Cardiac septum (tissue), 1 donor: Measurements from ENCODE around the gene PCED1B. TPM values are rescaled to one million over a fixed set of nuclear protein-coding genes. Genes with fewer than 3 reads are reported as not detected.

ENCODE experiments used
- DNase-seq: peaks from one replicate; pipeline ENCODE4 v3.0.0-alpha.2; 2020; ENCODE audit warnings: low spot score
- intact Hi-C: fragments of 100-400 bp; cut with DNase I; formaldehyde crosslinking; loops from one replicate; pipeline ENCODE4 v1.14.0; 2022
- total RNA-seq: library from RNA; stranded (reverse); fragmentation: NEBNext Ultra II Directional; extraction: Animal tissue kit (Norgen Biotek cat#: 25700); gene quantifications from one replicate; pipeline ENCODE4 v1.2.1, GENCODE V29; 2021
- donor health status: DM: no; HTN: no; CAD: no.

The PCED1B gene
- total RNA-seq, 1 donor from 2014 or later, result 1.9 TPM

DNA sequence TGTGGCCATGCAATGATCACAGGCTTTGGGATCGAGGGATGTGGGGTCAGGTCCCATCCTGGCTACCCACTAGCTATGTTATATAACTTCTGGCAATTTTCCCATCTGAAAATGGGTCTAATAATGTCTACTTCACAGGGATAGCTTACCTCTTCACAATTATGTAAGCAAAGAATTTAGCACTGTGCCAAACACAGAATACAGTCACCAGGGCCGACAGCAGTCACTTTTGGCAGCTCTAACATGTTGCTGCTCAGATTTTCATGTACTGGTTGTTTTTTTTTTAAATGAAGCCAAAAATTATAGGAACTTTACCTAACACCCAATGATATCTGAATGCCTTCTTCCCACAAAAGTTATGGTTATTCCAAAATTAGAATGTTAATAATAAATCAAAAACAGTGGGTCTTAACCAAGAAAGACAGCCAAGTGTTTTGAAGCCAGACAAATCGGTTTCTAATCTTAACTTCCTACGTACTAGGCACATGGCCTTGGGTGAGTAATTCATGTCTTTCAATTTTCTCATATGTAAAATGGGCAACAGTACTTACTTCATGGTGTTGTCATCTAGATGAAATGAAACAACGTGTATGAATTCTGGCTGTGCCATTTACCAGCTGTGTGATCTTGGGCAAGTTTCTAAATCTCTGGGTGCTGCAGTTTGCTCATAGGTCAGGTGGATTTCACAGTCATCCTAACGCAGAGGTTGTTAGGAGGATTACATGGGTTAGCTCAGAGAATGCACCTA, 13.0 kb upstream of the PCED1B start:
- intact Hi-C loops, result no loop called here
- DNase-seq, result no peak

DNA sequence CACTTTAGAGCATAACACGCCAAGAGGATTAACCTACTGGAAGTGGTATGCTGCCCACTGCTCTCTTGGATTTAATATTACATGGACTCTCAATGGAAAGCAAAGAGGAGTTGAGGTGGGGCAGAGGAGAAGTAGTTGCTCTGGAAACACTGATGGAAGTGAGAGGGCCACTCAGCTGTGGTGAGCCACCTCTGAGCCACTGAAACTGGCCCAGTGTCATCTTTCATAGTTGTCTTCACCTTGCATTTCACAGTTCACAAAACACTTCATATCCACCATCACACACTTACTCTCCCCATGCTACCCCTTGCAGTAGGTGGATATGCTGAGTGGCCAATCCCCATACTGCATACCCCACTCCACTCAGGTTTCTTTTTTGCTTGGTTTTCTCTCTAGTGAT, 12.2 kb upstream of the PCED1B start:
- DNase-seq, result no peak
- intact Hi-C loops, result no loop called here

DNA sequence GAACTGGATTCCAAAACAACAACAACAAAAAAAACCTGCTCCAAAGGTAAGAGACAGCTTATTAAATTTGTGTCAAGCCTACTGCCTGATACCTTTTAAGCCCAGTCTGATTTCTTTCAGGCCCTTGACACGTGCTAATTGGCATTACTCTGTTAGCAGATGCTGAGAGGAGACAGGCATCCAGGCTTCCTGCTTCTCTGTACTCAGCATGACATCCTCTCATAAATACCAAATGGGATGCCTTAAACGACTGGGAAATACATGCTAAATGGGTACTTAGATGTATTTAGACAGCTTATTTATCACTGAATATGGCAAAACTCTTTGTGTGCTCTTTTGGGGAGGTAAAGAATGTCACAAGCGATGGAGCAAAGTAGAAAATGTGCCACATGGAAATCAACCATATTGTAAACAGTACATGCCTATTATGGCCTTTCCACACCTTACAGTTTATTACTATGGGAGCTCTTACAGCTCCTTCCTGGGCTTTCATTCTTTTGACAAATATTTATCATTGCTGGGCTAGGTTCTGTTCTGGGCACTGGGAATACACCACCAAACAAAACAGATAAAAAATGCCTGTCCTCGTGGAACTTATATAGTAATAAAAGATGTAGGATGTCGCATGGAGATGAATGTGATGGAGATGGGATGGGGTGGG, 11.5 kb upstream of the PCED1B start:
- intact Hi-C loops, result no loop called here
- DNase-seq, result no peak

DNA sequence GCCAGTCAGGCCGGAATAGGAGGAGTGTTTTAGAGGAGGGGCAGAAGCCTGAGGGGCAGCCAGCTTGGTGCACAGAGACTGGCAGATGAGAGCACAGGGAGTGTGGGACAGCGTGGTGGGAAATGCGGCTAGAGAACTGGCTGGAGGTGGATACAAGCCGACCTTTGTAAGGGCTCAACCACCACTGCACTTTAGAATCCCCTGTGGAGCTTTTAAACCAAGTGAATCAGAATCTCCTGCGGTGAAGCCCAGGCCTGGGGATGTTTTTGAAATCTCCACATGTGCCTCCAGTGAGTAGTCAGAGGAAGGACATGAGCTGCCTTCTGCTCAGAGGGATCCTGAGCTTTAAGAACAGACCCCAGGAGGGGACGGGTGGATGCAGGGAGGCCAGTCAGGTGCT, 10.9 kb upstream of the PCED1B start:
- no peak for DNase-seq
- intact Hi-C loops, result no loop called here

DNA sequence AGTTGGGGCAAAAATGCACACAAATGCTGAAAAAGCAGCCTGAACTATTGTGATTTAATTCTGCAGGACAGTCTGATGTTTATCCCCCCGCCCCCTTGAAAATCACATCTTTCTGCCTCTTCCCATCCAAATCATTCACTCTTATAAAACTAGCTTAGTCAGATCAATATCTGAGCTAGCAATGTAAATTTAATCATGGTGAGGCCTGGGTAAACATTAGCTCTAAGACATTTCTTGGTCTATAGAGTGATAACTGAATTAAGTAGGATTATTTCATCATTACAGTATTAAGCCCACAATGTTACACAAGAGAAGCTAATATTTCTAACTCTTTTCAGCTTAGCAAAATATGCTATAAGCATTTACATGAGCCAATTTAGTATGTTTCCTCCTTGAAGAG, 9.1 kb upstream of the PCED1B start:
- no peak for DNase-seq
- intact Hi-C loops, result loop anchor here (10.0 kb wide), 1 partner anchor 154 kb away; no protein-coding TSS in a partner anchor

DNA sequence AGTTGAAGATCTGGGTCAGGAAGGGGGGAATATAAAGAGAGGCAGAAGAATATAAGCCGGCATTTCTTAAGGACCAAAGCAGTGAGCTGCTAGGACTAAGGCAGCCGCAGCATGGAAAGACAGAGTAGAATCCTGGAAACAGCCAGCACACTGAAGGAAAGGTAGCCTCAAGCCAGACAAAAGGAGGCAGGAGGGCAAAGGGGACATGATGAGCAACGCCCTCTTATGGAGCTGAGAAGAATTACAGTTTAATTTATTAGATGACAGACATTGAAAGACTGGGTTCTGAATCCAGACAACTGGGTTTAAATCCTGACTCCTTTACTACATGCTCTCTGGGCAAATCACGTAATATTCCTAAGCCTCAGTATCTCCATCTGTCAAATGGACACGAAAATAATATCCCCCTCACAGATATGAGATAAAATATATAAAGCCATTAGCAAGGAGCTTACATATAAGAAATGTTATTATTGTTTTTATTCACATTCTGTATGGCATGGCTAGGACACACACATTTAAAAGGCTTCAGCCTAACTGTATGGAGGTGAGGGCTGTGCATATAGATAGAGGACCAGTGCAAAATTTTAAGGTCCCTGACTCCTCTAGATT, 8.1 kb upstream of the PCED1B start:
- DNase-seq, result no peak
- intact Hi-C loops, result loop anchor here (10.0 kb wide), 1 partner anchor 153 kb away; no protein-coding TSS in a partner anchor

DNA sequence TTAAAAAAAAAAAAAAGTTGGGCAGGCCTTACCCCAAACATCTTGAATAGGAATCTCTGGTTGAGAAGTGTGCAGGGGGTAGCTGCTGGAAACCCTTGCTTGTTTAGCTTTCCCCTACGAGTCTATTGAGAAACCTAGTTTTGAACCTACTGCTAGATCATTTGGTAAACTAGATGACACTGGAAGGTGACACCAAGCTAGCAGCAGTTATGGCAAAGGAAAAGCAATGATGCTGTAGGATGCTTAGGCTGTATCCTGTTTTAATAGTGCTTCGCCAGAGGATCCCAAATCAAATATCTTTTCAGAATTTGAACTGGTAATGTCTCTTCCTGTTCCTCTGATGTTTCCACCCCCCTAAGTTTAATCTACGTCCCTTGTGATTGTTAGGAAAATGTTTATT, 5.5 kb upstream of the PCED1B start:
- DNase-seq, result no peak
- intact Hi-C loops, result loop anchor here (10.0 kb wide), 1 partner anchor 151 kb away; no protein-coding TSS in a partner anchor

DNA sequence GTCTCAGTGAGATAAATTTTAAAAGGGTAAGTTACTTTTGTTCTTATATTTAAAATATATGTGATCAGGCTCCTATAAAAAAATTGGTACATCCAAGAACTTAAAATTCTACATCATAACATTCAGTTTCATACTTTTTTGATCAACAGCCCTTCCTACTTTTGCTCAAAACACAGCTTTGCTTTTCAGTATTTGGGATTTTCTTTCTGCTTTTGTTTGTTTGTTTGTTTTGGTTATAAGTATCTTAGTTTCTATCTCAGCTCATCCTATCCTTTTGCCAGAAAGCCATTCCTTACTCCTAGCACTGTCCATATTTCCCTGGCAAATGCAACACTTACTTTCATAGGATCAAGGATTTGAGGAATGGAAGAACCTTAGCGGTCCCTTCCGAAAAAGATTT, 4.7 kb upstream of the PCED1B start:
- no peak for DNase-seq
- intact Hi-C loops, result loop anchor here (10.0 kb wide), 1 partner anchor 150 kb away; no protein-coding TSS in a partner anchor

DNA sequence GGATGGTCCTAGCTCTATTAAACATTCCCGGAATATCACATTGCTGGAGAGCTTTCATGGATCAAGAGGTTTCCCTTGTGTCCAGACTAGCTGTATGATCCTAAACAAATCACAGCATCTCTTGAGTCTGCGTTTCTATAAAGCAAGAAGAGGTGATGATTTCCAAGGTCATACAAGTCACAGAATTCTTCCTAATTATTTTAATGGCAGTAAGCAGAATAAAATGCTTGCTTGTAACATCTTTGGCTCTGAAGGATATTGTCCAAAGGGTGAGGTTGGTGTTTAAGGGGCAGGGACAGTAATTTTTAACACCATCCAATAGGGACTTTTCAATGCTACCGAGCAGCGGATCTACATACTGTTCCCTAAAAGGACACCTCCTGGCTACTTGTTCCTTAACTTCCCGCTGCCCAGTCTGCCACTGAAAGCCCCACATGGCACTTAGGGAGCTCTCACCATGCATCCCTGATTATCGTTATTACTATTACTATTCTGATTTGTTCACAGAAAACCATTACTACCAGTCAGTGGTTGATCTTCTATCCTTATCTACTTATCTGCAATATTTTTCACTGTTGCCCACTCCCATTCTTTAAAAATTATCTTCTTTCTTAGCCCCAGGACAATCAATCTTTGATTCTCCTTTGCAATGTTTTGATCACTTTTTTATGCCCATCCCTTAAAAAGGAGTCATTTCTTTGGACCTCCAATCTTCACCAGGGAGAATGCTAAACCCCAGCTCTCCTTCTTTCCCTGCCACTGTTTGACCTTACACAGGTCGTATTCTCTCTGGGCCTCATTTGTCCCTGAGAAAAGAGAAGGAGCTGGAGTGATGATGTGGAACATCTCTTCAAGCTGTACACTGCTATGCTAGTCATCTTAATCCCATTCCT, 4.0 kb upstream of the PCED1B start:
- DNase-seq, result no peak
- intact Hi-C loops, result loop anchor here (10.0 kb wide), 1 partner anchor 149 kb away; no protein-coding TSS in a partner anchor

DNA sequence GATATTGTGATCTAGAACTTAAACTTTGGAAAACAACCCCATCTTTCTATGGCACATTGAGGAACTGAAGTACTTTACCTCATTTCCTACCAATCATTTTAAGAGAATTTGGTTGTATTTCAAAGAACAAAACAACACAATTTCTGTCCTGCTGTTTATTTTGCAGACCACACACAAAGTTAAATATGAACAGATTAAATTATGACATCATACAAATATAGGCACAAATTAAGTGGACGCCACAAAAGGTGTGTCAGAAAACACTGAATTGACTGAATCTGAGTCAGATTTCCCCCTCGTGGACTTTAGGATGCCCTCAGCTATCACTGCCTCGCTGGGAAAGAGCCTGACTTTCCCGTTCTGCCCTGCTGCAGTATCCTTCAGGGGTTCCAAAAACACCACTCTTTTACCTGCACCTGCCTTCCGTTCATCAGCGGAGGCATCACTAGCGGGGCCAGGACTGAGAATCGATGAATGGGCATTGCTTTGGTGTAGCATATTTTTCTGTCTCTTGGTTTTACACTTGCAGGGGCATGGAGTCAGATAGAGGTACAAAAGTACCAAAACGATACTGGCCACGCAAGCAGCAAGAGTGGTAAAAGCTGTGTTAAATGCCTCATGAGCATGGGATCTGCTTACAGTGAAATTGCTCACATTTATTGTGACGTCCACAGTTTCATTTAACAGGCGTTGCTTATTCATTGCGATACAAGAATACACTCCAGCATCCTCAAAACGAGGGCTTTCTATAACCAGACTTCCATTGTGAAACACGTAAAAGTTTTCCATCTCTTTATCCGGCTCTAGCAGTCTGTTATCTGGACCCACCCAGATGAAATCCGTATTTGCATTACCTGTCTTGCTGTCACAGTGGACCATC, 2.0 kb upstream of the PCED1B start:
- no peak for DNase-seq
- intact Hi-C loops, result loop anchor here (10.0 kb wide), 1 partner anchor 147 kb away; no protein-coding TSS in a partner anchor

DNA sequence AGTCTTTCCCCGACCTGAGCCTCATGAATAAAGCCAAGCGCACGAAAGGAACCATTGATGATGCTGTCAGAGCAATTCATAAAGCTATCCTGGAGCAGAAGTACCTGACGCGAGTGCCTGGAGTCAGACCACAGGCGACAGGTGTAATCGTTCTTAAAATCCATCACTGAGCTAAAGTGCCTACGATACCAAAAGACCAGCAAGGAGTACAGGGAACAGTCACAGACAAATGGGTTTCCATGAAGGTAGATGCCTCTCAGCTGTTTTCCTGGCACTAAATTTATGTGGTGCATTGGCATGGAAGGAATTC, 1.4 kb upstream of the PCED1B start:
- intact Hi-C loops, result loop anchor here (10.0 kb wide), 1 partner anchor 147 kb away; no protein-coding TSS in a partner anchor
- no peak for DNase-seq

DNA sequence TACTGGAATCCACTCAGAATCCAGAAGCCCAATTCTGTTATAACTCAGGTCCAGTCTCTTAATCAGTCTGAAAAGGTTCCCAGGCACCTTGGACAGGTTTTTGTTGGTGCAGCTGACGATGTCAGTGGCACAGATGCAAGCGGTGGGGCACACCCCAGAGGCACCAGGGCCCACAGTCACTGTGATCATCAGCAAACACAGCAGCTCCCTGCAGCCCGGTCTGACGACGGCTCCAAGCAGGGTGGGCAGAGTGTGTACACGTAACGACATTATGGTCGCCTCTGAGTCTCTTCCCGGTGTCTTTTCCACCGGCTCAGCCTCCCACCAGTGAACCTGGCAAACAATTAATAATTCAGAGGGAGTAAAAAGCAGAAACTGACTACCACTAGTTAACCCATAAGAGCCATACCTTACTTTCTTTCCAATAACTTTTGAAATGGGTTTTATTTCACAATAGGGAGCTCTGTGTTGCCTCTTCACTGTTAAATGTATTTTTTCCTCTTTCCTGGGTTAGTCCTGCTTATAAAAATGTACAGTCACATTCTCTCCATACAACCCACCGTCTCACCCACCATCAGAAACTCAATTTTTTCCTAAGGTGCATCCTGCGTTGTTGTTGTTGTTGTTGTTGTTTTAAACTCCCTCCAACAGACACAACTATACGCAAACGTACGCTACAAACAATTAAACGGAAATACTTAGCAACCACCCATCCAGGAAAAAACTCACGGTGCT, 521 bp upstream of the PCED1B start:
- intact Hi-C loops, result loop anchor here (10.0 kb wide), 1 partner anchor 146 kb away; no protein-coding TSS in a partner anchor
- DNase-seq, result no peak

DNA sequence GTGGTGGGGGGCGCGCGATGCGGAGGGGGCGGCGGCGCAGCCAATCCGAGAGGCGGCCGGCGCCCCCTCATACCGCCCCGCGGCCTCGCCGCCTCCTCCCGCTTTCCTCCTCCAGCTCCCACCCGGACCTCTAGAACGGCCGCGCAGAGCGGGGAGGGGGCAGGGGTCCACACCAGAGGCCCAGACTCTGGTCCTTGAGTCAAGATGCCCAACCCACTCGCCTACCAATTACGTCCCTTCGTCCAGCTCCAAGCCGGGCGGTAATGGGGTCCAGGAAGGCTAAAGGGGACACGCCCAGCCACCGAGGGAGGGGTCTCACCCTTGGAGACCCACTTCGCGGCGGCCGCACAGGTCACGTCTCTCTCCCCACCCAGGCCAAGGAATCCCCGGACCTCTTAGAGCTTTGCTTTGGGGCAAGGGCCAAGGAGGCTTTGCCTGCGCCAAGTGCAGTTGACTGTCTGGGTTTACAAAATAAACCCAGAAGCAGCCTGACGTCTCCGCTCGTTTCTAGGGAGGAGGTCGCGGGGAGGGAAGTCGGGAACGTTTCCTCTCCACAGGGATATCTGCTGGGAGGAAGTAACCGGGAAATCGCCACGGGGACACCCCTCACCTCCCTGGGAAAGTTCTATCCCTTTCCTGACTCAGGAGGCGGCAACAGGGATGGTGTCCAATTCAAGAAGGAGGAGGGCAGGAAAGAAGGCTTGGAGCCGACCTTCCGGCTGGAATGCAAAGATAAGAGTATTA, 732 bp downstream of the PCED1B start:
- peak; percentile 78 for DNase-seq
- intact Hi-C loops, result loop anchor here (5.0 to 10.0 kb wide), 2 partner anchors 145 to 197 kb away; no protein-coding TSS in a partner anchor

DNA sequence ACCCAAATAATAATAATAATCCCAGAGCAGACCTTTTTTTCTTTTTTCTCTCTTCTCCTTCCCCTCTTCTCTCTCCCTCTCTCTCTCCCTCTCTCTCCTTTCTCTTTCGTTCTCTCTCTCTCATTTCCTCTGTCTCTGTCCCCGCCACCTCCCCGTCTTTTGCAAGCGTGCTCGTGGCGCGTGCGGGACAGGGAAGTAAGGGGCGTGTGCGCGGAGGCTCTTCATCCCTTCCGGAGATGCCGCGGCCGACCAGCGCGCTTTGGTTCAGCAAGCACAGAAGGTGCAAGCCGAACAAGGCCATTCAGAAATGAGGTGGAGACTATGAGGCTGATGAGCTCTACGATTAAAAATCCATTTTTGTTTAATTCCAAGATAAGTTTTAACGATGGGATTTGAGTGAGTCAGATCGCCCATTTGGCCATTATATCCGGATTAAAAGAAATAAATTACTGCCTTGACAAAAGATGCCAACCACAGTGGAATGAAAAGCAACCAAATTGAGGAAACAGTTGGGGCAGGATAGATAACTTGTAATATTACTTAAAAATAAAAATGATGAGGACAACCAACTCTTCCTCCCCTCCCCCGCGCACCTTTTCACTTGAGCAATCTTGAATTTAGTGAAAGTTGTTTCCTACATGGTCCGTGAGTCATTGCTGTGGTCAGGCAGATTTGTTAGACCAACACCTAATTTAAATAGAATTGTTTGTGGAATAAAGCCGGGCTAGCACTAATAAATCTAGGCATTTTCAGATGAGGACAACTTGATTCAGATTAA, 1.5 kb downstream of the PCED1B start:
- DNase-seq, result peak; percentile 81
- intact Hi-C loops, result loop anchor here (5.0 kb wide), 1 partner anchor 196 kb away; no protein-coding TSS in a partner anchor

DNA sequence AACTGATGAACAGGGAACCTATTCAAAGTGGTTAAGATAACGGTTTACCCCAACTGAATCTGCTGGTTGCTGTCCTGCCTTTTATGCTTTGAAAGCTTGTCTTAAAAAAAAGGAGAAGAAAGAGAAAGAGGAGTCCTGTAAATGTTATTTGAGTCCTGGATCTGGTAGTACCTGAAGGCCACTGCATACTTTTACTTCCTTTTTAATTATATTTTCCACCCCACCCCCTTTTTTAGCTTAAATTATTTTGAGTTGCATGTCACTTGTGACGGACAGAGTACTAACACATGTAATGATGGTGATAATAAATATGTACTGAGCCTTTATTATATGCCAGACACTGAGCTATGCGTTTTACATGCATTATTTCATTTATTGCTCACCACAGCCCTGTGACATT, 2.9 kb downstream of the PCED1B start:
- no peak for DNase-seq
- intact Hi-C loops, result loop anchor here (5.0 kb wide), 1 partner anchor 195 kb away; no protein-coding TSS in a partner anchor
